Measurements from ENCODE around the gene ASB2. TPM values are rescaled to one million over a fixed set of nuclear protein-coding genes. Genes with fewer than 3 reads are reported as not detected.

The ASB2 gene
- total RNA-seq, 1 experiment from 2014 or later = 0.35 TPM

DNA sequence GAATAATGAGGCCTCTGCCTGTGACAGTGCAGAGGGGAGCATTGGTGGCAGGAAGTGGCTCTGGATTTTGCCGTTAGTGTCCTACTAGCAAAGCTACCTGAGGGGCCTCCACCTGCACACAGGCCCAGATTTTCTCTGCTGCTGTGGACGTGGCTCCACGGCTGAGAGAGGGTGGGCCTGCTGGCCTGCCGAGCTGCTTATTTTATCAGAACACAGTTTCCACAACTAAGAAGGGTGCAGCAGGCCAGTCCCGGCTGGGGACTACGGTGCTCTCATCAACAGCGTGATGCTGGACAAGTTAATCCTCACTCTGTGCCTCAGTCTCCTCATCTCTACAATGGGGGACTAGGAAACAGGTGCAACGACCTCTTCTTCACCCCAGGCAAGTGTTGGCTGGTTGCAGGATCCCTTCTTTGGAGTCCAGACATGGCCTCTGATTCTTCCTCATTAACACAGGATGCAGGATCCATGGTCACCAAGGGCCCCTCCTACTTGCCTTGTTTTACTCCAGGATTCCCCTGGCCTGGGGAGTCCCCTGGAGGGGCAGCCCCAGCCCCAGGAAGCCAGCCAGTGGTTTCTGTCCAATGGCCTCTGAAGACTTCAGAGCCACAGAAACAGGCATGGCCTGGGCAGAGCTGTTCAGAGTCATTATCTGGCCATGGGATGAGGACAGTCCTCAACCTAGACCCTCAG lies 45.9 kb downstream of the ASB2 start:
- H2BK20ac ChIP-seq (ENCODE audit: low read depth, low read length, poor library complexity, severe bottlenecking) = no peak overlapping the region
- H4K5ac ChIP-seq (ENCODE audit: insufficient read length, low read depth, low read length) = no peak overlapping the region
- H3K27ac ChIP-seq (ENCODE audit: insufficient read length, low read depth, low read length) = no peak overlapping the region
- TF ChIP-seq CTCF (conservative IDR thresholded peaks at IDR 0.05) = no peak
- no peak overlapping the region for H2BK5ac ChIP-seq (ENCODE audit: insufficient read length, low read length)
- H3K23me2 ChIP-seq (ENCODE audit: insufficient read length, low read depth, low read length, poor library complexity, severe bottlenecking) = no peaks in the 10 kb centered on the region
- no peaks in the 10 kb centered on the region for H3K79me2 ChIP-seq (ENCODE audit: insufficient read depth, low read length)
- no peak overlapping the region for H2AFZ ChIP-seq (ENCODE audit: low read length)
- no peak overlapping the region for H2BK12ac ChIP-seq (ENCODE audit: insufficient read length, low read depth, low read length)
- H3K27me3 ChIP-seq (ENCODE audit: insufficient read depth, low read length) = no peaks in the 10 kb centered on the region
- DNase-seq = no peak
- H3K4me1 Mint-ChIP-seq = peaks cover 0 to 3% of the 10 kb centered on the region in 2 experiments; a peak in 1 of 4 replicates
- H3K4me2 ChIP-seq (ENCODE audit: insufficient read depth, insufficient read length, low read length) = no peak overlapping the region
- no peak overlapping the region for H2AK5ac ChIP-seq (ENCODE audit: insufficient read length, low read length)
- H3K4me1 ChIP-seq (ENCODE audit: insufficient read depth, low read length) = no peaks in the 10 kb centered on the region
- no peak overlapping the region for H3K23ac ChIP-seq (ENCODE audit: insufficient read length, low read depth, low read length)
- no peaks in the 10 kb centered on the region for H3K9me3 Mint-ChIP-seq
- H4K91ac ChIP-seq (ENCODE audit: insufficient read length, low read depth, low read length) = no peak overlapping the region
- no peak overlapping the region for H3K27ac Mint-ChIP-seq
- no peaks in the 10 kb centered on the region for H4K20me1 ChIP-seq (ENCODE audit: control insufficient read depth, insufficient read depth, insufficient read length)
- H3K27me3 Mint-ChIP-seq (ENCODE audit: low read depth) = no peaks in the 10 kb centered on the region; the same call in 1 of the 2 replicates
- H3K9ac ChIP-seq (ENCODE audit: extremely low read depth, insufficient read length, low read length) = no peak overlapping the region
- H3K4ac ChIP-seq (ENCODE audit: low read depth, low read length) = no peak overlapping the region
- no peaks in the 10 kb centered on the region for H3K9me3 ChIP-seq (ENCODE audit: control insufficient read depth, low read depth, low read length)
- no peak overlapping the region for H3T11ph ChIP-seq (ENCODE audit: low read length)
- H3K79me1 ChIP-seq (ENCODE audit: insufficient read depth, low read depth, low read length, poor library complexity, severe bottlenecking) = no peaks in the 10 kb centered on the region
- H4K8ac ChIP-seq (replicated peaks; ENCODE audit: insufficient read length, low read depth, low read length) = no peak overlapping the region
- WGBS (ENCODE audit: extremely low coverage, insufficient read length, low lambda C conversion rate) = no CpG with 5 or more reads among the region's 8 CpGs
- no peak overlapping the region for H2BK15ac ChIP-seq (ENCODE audit: low read depth, low read length)
- H3K36me3 Mint-ChIP-seq (ENCODE audit: insufficient read depth in 1 of 3, low read depth in 3 of 3) = no peaks in the 10 kb centered on the region
- H3K14ac ChIP-seq (ENCODE audit: insufficient read depth, low read length) = no peak overlapping the region
- no peak overlapping the region for H2BK120ac ChIP-seq (ENCODE audit: low read depth, low read length, poor library complexity, severe bottlenecking)
- H3K18ac ChIP-seq (ENCODE audit: insufficient read length, low read depth, low read length) = no peak overlapping the region
- H3K56ac ChIP-seq (ENCODE audit: insufficient read length, low read depth, low read length) = no peak overlapping the region
- H3K4me3 Mint-ChIP-seq = no peak overlapping the region
